ENCODE data around the gene ISL1.

Gene ISL1

GRCh38 chr5:51398875-51399642 lies 15.8 kb downstream of the ISL1 start:
- Mint-ChIP-seq H3K4me1 (peaks cover 25% of the 10 kb centered on the region), H3K27ac (no peak overlapping the region), H3K4me3 (peak overlapping the region; percentile 79), H3K36me3 (ENCODE audit: low read depth) (no peaks in the 10 kb centered on the region), H3K9me3 (no peaks in the 10 kb centered on the region), H3K27me3 (ENCODE audit: low read depth, poor library complexity) (peaks cover 82% of the 10 kb centered on the region)
- no peak for TF ChIP-seq CTCF (IDR thresholded peaks at IDR 0.05)
- peak; percentile 52 for DNase-seq

- TF ChIP-seq CTCF (IDR thresholded peaks at IDR 0.05), result no peak
- H3K4me1 Mint-ChIP-seq, result peaks cover 25% of the 10 kb centered on the region
- H3K27ac Mint-ChIP-seq, result no peak overlapping the region
- no peaks in the 10 kb centered on the region for H3K9me3 Mint-ChIP-seq
- DNase-seq, result no peak
- H3K4me3 Mint-ChIP-seq, result peak overlapping the region; percentile 79
- H3K27me3 Mint-ChIP-seq (ENCODE audit: low read depth, poor library complexity), result peaks cover 76% of the 10 kb centered on the region
- no peaks in the 10 kb centered on the region for H3K36me3 Mint-ChIP-seq (ENCODE audit: low read depth)
These were observed 16.4 kb downstream of the ISL1 start for GRCh38 chr5:51399643-51400006.

GRCh38 chr5:51404255-51404654 lies 21.0 kb downstream of the ISL1 start:
- no peaks in the 10 kb centered on the region for H3K36me3 Mint-ChIP-seq (ENCODE audit: low read depth)
- no peak for DNase-seq
- no peak overlapping the region for H3K4me3 Mint-ChIP-seq
- TF ChIP-seq CTCF (IDR thresholded peaks at IDR 0.05), result no peak
- H3K4me1 Mint-ChIP-seq, result peaks cover 10% of the 10 kb centered on the region
- no peak overlapping the region for H3K27ac Mint-ChIP-seq
- H3K9me3 Mint-ChIP-seq, result no peaks in the 10 kb centered on the region
- peaks cover 30% of the 10 kb centered on the region for H3K27me3 Mint-ChIP-seq (ENCODE audit: low read depth, poor library complexity)

GRCh38 chr5:51411921-51412325 lies 28.7 kb downstream of the ISL1 start:
- Mint-ChIP-seq H3K4me3 (no peak overlapping the region), H3K36me3 (ENCODE audit: low read depth) (no peaks in the 10 kb centered on the region), H3K27me3 (ENCODE audit: low read depth, poor library complexity) (peaks cover 5% of the 10 kb centered on the region), H3K4me1 (peaks cover 5% of the 10 kb centered on the region), H3K27ac (no peak overlapping the region), H3K9me3 (no peaks in the 10 kb centered on the region)
- no peak for TF ChIP-seq CTCF (IDR thresholded peaks at IDR 0.05)
- DNase-seq, result no peak

- H3K9me3 Mint-ChIP-seq, result no peaks in the 10 kb centered on the region
- no peak for TF ChIP-seq CTCF (IDR thresholded peaks at IDR 0.05)
- peaks cover 5% of the 10 kb centered on the region for H3K4me1 Mint-ChIP-seq
- no peaks in the 10 kb centered on the region for H3K36me3 Mint-ChIP-seq (ENCODE audit: low read depth)
- H3K27ac Mint-ChIP-seq, result no peak overlapping the region
- no peak for DNase-seq
- H3K4me3 Mint-ChIP-seq, result no peak overlapping the region
- H3K27me3 Mint-ChIP-seq (ENCODE audit: low read depth, poor library complexity), result peaks cover 5% of the 10 kb centered on the region
These were observed 31.3 kb downstream of the ISL1 start for GRCh38 chr5:51414516-51414915.

- no peaks in the 10 kb centered on the region for H3K36me3 Mint-ChIP-seq (ENCODE audit: low read depth)
- DNase-seq, result no peak
- H3K4me1 Mint-ChIP-seq, result peaks cover 5% of the 10 kb centered on the region
- H3K4me3 Mint-ChIP-seq, result no peak overlapping the region
- H3K9me3 Mint-ChIP-seq, result no peaks in the 10 kb centered on the region
- no peak overlapping the region for H3K27ac Mint-ChIP-seq
- TF ChIP-seq CTCF (IDR thresholded peaks at IDR 0.05), result no peak
- H3K27me3 Mint-ChIP-seq (ENCODE audit: low read depth, poor library complexity), result peaks cover 5% of the 10 kb centered on the region
These were observed 32.9 kb downstream of the ISL1 start for GRCh38 chr5:51416149-51416548.
